Adrenal gland (tissue), 5 donors: Measurements from ENCODE around the gene PLXDC2.

Source experiments
- POLR2A ChIP-seq, 2 donors: fragments of 450-650 bp; IDR thresholded peaks; one replicate each; pipeline ENCODE4 v1.6.1; 2017; ENCODE audit warnings: antibody characterized with exemption in 2 of 2, mild to moderate bottlenecking in 2 of 2, moderate library complexity in 1 of 2
- TF ChIP-seq, protein P1 (sequence below), 6 experiments: fragments of 450-650 bp in 4 of 6; fragments of 200-600 bp in 2 of 6; sonication (generic) in 1 of 6; IDR thresholded peaks; 1 replicate in 5 of 6; 2 replicates in 1 of 6; pipeline versions ENCODE4 v1.5.1 to v1.8.0; 2016 to 2021; ENCODE audit warnings: antibody characterized with exemption in 6 of 6, mild to moderate bottlenecking in 2 of 6, moderate library complexity in 1 of 6
- donor health status: DM: no; HTN: no; CAD: no.

DNA sequence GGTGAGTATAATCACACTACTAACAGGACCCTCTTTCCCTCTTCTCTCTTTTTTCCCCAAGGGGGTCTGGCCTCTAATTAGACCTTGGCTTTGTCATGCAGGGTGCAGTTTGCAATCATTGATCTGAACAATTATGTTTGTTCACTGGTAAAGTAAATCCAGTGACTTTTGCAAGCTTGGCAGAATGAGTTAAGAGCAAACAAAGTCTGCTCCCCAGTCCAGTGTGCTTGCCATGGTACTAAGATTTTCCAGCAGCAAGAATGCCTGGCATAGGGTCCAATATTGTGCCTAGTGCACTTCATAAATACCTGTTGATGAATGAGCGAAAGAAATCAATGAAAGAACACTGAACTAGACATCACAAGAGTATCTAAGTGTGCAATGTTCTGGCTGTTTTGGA, 43.9 kb downstream of the PLXDC2 start:
- TF ChIP-seq, protein P1, sequence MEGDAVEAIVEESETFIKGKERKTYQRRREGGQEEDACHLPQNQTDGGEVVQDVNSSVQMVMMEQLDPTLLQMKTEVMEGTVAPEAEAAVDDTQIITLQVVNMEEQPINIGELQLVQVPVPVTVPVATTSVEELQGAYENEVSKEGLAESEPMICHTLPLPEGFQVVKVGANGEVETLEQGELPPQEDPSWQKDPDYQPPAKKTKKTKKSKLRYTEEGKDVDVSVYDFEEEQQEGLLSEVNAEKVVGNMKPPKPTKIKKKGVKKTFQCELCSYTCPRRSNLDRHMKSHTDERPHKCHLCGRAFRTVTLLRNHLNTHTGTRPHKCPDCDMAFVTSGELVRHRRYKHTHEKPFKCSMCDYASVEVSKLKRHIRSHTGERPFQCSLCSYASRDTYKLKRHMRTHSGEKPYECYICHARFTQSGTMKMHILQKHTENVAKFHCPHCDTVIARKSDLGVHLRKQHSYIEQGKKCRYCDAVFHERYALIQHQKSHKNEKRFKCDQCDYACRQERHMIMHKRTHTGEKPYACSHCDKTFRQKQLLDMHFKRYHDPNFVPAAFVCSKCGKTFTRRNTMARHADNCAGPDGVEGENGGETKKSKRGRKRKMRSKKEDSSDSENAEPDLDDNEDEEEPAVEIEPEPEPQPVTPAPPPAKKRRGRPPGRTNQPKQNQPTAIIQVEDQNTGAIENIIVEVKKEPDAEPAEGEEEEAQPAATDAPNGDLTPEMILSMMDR (IDR thresholded peaks at IDR 0.05): no peak
- TF ChIP-seq POLR2A (IDR thresholded peaks at IDR 0.05): no peak
